Neuron (in vitro differentiated cells): ENCODE measurements around the gene ZNF189.

Source experiments
- H2AFZ ChIP-seq: one replicate; pipeline ENCODE4 v1.6.1; 2013; ENCODE audit warnings: low read depth, mild to moderate bottlenecking, inconsistent platforms, low read length, moderate library complexity
- H3K27me3 ChIP-seq: one replicate; pipeline ENCODE4 v1.6.1; 2013; ENCODE audit warnings: low read length; ENCODE audit not compliant: insufficient read depth
- H3K36me3 ChIP-seq: one replicate; pipeline ENCODE4 v1.6.1; 2013; ENCODE audit warnings: low read length; ENCODE audit not compliant: insufficient read depth
- H3K4me1 ChIP-seq: one replicate; pipeline ENCODE4 v1.6.1; 2013; ENCODE audit warnings: low read length; ENCODE audit not compliant: insufficient read depth
- H3K4me3 ChIP-seq: 2 replicates; pipeline ENCODE4 v1.5.1; 2013; ENCODE audit warnings: mild to moderate bottlenecking, low read length, moderate library complexity
- H3K9me3 ChIP-seq: one replicate; pipeline ENCODE4 v1.6.1; 2013; ENCODE audit warnings: low read length

ZNF189 gene

GRCh38 chr9:101435601-101436079, 37.0 kb downstream of the ZNF189 start, which contains the start of gene ALDOB:
ALDOB (minus strand) TSS chr9:101435774; CDS start chr9:101430887, 4,887 bp downstream.
- Histone ChIP-seq H2AFZ (no peak within 1 kb of the TSS), H3K4me3 (no peak within 1 kb of the TSS), H3K27me3 (peaks cover 6% of the 10 kb centered on the region), H3K36me3 (no peaks in the 10 kb centered on the region), H3K9me3 (no peaks in the 10 kb centered on the region), H3K4me1 (no peaks in the 10 kb centered on the region)

GRCh38 chr9:101437806-101438232, 39.2 kb downstream of the ZNF189 start:
- Histone ChIP-seq H3K36me3 (no peaks in the 10 kb centered on the region), H3K27me3 (peaks cover 6% of the 10 kb centered on the region), H2AFZ (no peak overlapping the region), H3K4me3 (no peak overlapping the region), H3K9me3 (no peaks in the 10 kb centered on the region), H3K4me1 (no peaks in the 10 kb centered on the region)

GRCh38 chr9:101438523-101438922, 39.9 kb downstream of the ZNF189 start:
- no peaks in the 10 kb centered on the region for H3K4me1 ChIP-seq
- H3K27me3 ChIP-seq, result peaks cover 6% of the 10 kb centered on the region

GRCh38 chr9:101440714-101441230, 42.1 kb downstream of the ZNF189 start:
- Histone ChIP-seq H3K27me3 (peaks cover 9% of the 10 kb centered on the region), H3K4me3 (no peak overlapping the region), H3K4me1 (peaks cover 5% of the 10 kb centered on the region), H3K36me3 (no peaks in the 10 kb centered on the region), H2AFZ (no peak overlapping the region), H3K9me3 (no peaks in the 10 kb centered on the region)

More at GRCh38 chr9:101438523-101438922, 39.9 kb downstream of the ZNF189 start:
- Histone ChIP-seq H2AFZ (no peak overlapping the region), H3K4me3 (no peak overlapping the region), H3K36me3 (no peaks in the 10 kb centered on the region), H3K9me3 (no peaks in the 10 kb centered on the region)

- Histone ChIP-seq H3K36me3 (no peaks in the 10 kb centered on the region), H3K4me1 (peaks cover 5% of the 10 kb centered on the region), H3K4me3 (no peak overlapping the region), H2AFZ (no peak overlapping the region), H3K27me3 (peaks cover 6% of the 10 kb centered on the region), H3K9me3 (no peaks in the 10 kb centered on the region)
Observed at GRCh38 chr9:101442318-101442717, 43.7 kb downstream of the ZNF189 start.

GRCh38 chr9:101442736-101443135, 44.1 kb downstream of the ZNF189 start:
- Histone ChIP-seq H2AFZ (no peak overlapping the region), H3K4me3 (no peak overlapping the region), H3K27me3 (peaks cover 5% of the 10 kb centered on the region), H3K9me3 (no peaks in the 10 kb centered on the region), H3K4me1 (peaks cover 5% of the 10 kb centered on the region), H3K36me3 (no peaks in the 10 kb centered on the region)

GRCh38 chr9:101443364-101443771, 44.7 kb downstream of the ZNF189 start:
- Histone ChIP-seq H3K4me1 (peaks cover 5% of the 10 kb centered on the region), H2AFZ (no peak overlapping the region), H3K9me3 (no peaks in the 10 kb centered on the region), H3K27me3 (peaks cover 5% of the 10 kb centered on the region), H3K36me3 (no peaks in the 10 kb centered on the region), H3K4me3 (no peak overlapping the region)

- H3K4me1 ChIP-seq, result peaks cover 5% of the 10 kb centered on the region
- no peaks in the 10 kb centered on the region for H3K36me3 ChIP-seq
- no peaks in the 10 kb centered on the region for H3K9me3 ChIP-seq
- no peak overlapping the region for H3K4me3 ChIP-seq
- H2AFZ ChIP-seq, result peak overlapping the region; percentile 67
- H3K27me3 ChIP-seq, result peaks cover 5% of the 10 kb centered on the region
Observed at GRCh38 chr9:101445353-101446029, 46.8 kb downstream of the ZNF189 start.

GRCh38 chr9:101446732-101447131, 48.1 kb downstream of the ZNF189 start:
- Histone ChIP-seq H3K4me1 (peaks cover 5% of the 10 kb centered on the region), H3K36me3 (no peaks in the 10 kb centered on the region), H3K27me3 (peaks cover 5% of the 10 kb centered on the region), H3K4me3 (no peak overlapping the region), H3K9me3 (no peaks in the 10 kb centered on the region), H2AFZ (no peak overlapping the region)

GRCh38 chr9:101448680-101449070, 50.0 kb downstream of the ZNF189 start:
- Histone ChIP-seq H2AFZ (peak overlapping the region; percentile 65), H3K36me3 (no peaks in the 10 kb centered on the region), H3K27me3 (peaks cover 5% of the 10 kb centered on the region), H3K4me3 (no peak overlapping the region), H3K9me3 (no peaks in the 10 kb centered on the region), H3K4me1 (peaks cover 5% of the 10 kb centered on the region)

GRCh38 chr9:101449071-101449721, 50.5 kb downstream of the ZNF189 start:
- peaks cover 5% of the 10 kb centered on the region for H3K4me1 ChIP-seq
- no peaks in the 10 kb centered on the region for H3K36me3 ChIP-seq
- peak overlapping the region; percentile 53 for H3K4me3 ChIP-seq
- peaks cover 5% of the 10 kb centered on the region for H3K27me3 ChIP-seq
- no peaks in the 10 kb centered on the region for H3K9me3 ChIP-seq
- peak overlapping the region; percentile 65 for H2AFZ ChIP-seq

GRCh38 chr9:101450931-101451330, 52.3 kb downstream of the ZNF189 start:
- H3K4me1 ChIP-seq, result no peaks in the 10 kb centered on the region
- no peak overlapping the region for H2AFZ ChIP-seq
- no peaks in the 10 kb centered on the region for H3K36me3 ChIP-seq
- peaks cover 2% of the 10 kb centered on the region for H3K27me3 ChIP-seq
- H3K4me3 ChIP-seq, result no peak overlapping the region
- no peaks in the 10 kb centered on the region for H3K9me3 ChIP-seq

- Histone ChIP-seq H3K36me3 (no peaks in the 10 kb centered on the region), H3K4me1 (no peaks in the 10 kb centered on the region), H3K9me3 (no peaks in the 10 kb centered on the region), H3K4me3 (no peak overlapping the region), H3K27me3 (no peaks in the 10 kb centered on the region), H2AFZ (no peak overlapping the region)
Observed at GRCh38 chr9:101451498-101451897, 52.8 kb downstream of the ZNF189 start.
